HG02973 (cell line): ENCODE measurements around the gene USP2.

ENCODE experiments used
- ATAC-seq: cut with Tn5 transposase; IDR thresholded peaks from one replicate; pipeline ENCODE4 v1.9.1; 2021; ENCODE audit warnings: moderate library complexity; ENCODE audit not compliant: unreplicated experiment

The USP2 gene

DNA sequence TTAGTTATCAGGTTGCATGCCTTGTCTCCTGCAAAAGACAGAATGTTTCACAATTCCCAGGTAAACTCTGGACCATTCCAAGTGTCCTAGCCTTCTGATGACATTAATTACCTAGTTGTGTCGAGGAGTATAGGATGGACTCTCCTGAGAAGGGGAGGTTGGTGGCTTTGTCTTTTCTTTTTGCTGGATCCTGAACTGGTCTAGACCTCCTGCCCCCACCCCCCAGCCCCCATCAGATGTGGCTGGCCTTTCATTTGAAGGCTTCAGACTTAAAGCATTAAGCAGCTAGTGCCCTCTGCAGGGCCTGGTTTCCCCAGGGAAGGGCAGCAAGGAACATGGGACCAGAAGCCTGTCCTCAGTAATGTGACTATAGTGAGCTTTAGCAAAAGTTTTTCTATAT is 74.3 kb downstream of the USP2 start:
- no peak for ATAC-seq

- no peak for ATAC-seq
Observed at GRCh38 chr11:119306373-119306890, 75.1 kb downstream of the USP2 start.

- ATAC-seq = no peak
Observed at GRCh38 chr11:119305556-119306372, 75.7 kb downstream of the USP2 start.
